ENCODE measurements around the gene MLH1.
"Not testable (repeated sequence)": the region's sequence is repeated elsewhere in the genome, so short reads cannot be mapped to it uniquely, and the experiment has no call there.

MLH1 gene

DNA sequence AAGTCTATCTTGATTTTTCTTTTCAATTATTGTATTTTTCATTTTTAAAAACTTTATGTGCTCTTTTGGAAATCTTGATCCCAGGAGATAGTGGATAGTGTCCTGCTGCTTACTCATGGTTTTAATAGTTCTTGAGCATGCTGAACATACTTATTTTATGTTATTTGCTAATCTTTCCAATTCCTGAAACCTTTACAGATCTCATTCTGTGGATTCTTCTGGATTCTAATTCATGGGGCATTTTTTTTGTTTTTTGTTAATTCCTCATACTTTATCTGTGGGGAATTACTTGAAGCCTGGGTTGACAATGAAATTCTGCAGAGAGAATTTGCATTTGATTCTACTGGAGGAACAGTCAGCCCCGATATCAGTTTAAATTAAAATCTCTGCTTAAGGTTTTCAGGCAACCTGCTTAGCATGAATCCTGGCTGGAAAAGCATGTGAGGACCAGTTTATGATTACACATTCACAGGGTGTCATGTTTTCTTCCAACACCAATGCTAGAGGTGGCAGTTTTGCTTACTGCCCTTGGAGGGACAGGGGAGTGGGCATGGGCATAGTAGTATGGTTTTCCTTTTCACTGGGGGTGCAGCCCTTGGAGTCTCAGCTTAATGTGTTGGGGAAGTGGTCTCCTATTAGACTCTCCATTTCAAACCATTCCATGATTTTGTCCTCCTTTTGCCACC lies 46.0 kb downstream of the MLH1 start:
- H3K27ac ChIP-seq (ENCODE audit: low read depth, low read length) = no peak overlapping the region
- H3K36me3 ChIP-seq (ENCODE audit: control insufficient read depth, insufficient read depth, low read length) = peaks cover 80% of the 10 kb centered on the region
- no peaks in the 10 kb centered on the region for H3K4me1 ChIP-seq (ENCODE audit: control insufficient read depth, insufficient read depth, low read length)
- H3K4me3 ChIP-seq (ENCODE audit: low read depth, low read length) = no peak overlapping the region
- H3K27me3 ChIP-seq (ENCODE audit: control insufficient read depth, insufficient read depth, low read length) = no peaks in the 10 kb centered on the region
- H3K9me3 ChIP-seq (ENCODE audit: control insufficient read depth, insufficient read depth, low read length) = no peaks in the 10 kb centered on the region
- no peak overlapping the region for H3K9ac ChIP-seq (ENCODE audit: low read depth, low read length)

- H3K9me3 ChIP-seq (ENCODE audit: control insufficient read depth, insufficient read depth, low read length) = no peaks in the 10 kb centered on the region
- H3K27ac ChIP-seq (ENCODE audit: low read depth, low read length) = no peak overlapping the region
- no peak overlapping the region for H3K4me3 ChIP-seq (ENCODE audit: low read depth, low read length)
- H3K4me1 ChIP-seq (ENCODE audit: control insufficient read depth, insufficient read depth, low read length) = no peaks in the 10 kb centered on the region
- H3K9ac ChIP-seq (ENCODE audit: low read depth, low read length) = no peak overlapping the region
- no peaks in the 10 kb centered on the region for H3K27me3 ChIP-seq (ENCODE audit: control insufficient read depth, insufficient read depth, low read length)
- H3K36me3 ChIP-seq (ENCODE audit: control insufficient read depth, insufficient read depth, low read length) = peaks cover 76% of the 10 kb centered on the region
These were observed 46.9 kb downstream of the MLH1 start for GRCh38 chr3:37040231-37040630.

- Histone ChIP-seq H3K9me3 (ENCODE audit: control insufficient read depth, insufficient read depth, low read length) (no peaks in the 10 kb centered on the region), H3K27ac (ENCODE audit: low read depth, low read length) (no peak overlapping the region), H3K4me1 (ENCODE audit: control insufficient read depth, insufficient read depth, low read length) (no peaks in the 10 kb centered on the region), H3K4me3 (ENCODE audit: low read depth, low read length) (no peak overlapping the region), H3K9ac (ENCODE audit: low read depth, low read length) (no peak overlapping the region), H3K36me3 (ENCODE audit: control insufficient read depth, insufficient read depth, low read length) (peaks cover 68% of the 10 kb centered on the region), H3K27me3 (ENCODE audit: control insufficient read depth, insufficient read depth, low read length) (no peaks in the 10 kb centered on the region)
These were observed 48.4 kb downstream of the MLH1 start for GRCh38 chr3:37041546-37042195.

GRCh38 chr3:37042712-37043111 lies 49.4 kb downstream of the MLH1 start:
- H3K27me3 ChIP-seq (ENCODE audit: control insufficient read depth, insufficient read depth, low read length); H3K4me3 ChIP-seq (ENCODE audit: low read depth, low read length); H3K9ac ChIP-seq (ENCODE audit: low read depth, low read length); H3K27ac ChIP-seq (ENCODE audit: low read depth, low read length); H3K9me3 ChIP-seq (ENCODE audit: control insufficient read depth, insufficient read depth, low read length); H3K4me1 ChIP-seq (ENCODE audit: control insufficient read depth, insufficient read depth, low read length): not testable (repeated sequence)
- peaks cover 71% of the 10 kb centered on the region for H3K36me3 ChIP-seq (ENCODE audit: control insufficient read depth, insufficient read depth, low read length)

- Histone ChIP-seq H3K9ac (ENCODE audit: low read depth, low read length) (no peak overlapping the region), H3K4me1 (ENCODE audit: control insufficient read depth, insufficient read depth, low read length) (no peaks in the 10 kb centered on the region), H3K27me3 (ENCODE audit: control insufficient read depth, insufficient read depth, low read length) (no peaks in the 10 kb centered on the region), H3K27ac (ENCODE audit: low read depth, low read length) (no peak overlapping the region), H3K4me3 (ENCODE audit: low read depth, low read length) (no peak overlapping the region), H3K9me3 (ENCODE audit: control insufficient read depth, insufficient read depth, low read length) (no peaks in the 10 kb centered on the region), H3K36me3 (ENCODE audit: control insufficient read depth, insufficient read depth, low read length) (peaks cover 81% of the 10 kb centered on the region)
These were observed 57.0 kb downstream of the MLH1 start for GRCh38 chr3:37050282-37050681.

GRCh38 chr3:37052860-37053259 lies 59.5 kb downstream of the MLH1 start:
- Histone ChIP-seq H3K9me3 (ENCODE audit: control insufficient read depth, insufficient read depth, low read length) (no peaks in the 10 kb centered on the region), H3K27me3 (ENCODE audit: control insufficient read depth, insufficient read depth, low read length) (no peaks in the 10 kb centered on the region), H3K4me1 (ENCODE audit: control insufficient read depth, insufficient read depth, low read length) (no peaks in the 10 kb centered on the region), H3K36me3 (ENCODE audit: control insufficient read depth, insufficient read depth, low read length) (peaks cover 81% of the 10 kb centered on the region), H3K9ac (ENCODE audit: low read depth, low read length) (no peak overlapping the region), H3K27ac (ENCODE audit: low read depth, low read length) (no peak overlapping the region), H3K4me3 (ENCODE audit: low read depth, low read length) (no peak overlapping the region)

DNA sequence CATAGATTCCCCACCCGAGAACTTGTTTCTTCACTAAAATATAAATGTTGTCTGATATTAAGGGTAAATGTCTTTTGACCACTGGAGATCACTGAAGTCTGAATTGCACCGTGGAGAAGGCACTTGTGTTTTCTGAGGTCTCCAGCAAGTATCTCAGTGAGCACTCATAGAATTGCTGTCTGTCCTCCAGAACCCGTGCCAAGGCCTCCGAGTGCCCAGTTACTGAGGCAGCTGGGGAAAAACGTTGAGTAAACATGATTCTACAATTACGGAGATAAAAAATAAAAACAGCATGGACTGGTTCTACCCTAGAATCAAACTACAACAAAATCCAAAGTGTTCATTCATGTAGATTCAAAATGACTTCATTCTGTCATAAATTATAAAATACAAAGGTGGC lies 60.0 kb downstream of the MLH1 start:
- no peak overlapping the region for H3K27ac ChIP-seq (ENCODE audit: low read depth, low read length)
- no peak overlapping the region for H3K4me3 ChIP-seq (ENCODE audit: low read depth, low read length)
- no peak overlapping the region for H3K9ac ChIP-seq (ENCODE audit: low read depth, low read length)
- no peaks in the 10 kb centered on the region for H3K27me3 ChIP-seq (ENCODE audit: control insufficient read depth, insufficient read depth, low read length)
- H3K36me3 ChIP-seq (ENCODE audit: control insufficient read depth, insufficient read depth, low read length) = peaks cover 80% of the 10 kb centered on the region
- no peaks in the 10 kb centered on the region for H3K9me3 ChIP-seq (ENCODE audit: control insufficient read depth, insufficient read depth, low read length)
- no peaks in the 10 kb centered on the region for H3K4me1 ChIP-seq (ENCODE audit: control insufficient read depth, insufficient read depth, low read length)

GRCh38 chr3:37053753-37054152 lies 60.4 kb downstream of the MLH1 start:
- Histone ChIP-seq H3K27me3 (ENCODE audit: control insufficient read depth, insufficient read depth, low read length) (no peaks in the 10 kb centered on the region), H3K9me3 (ENCODE audit: control insufficient read depth, insufficient read depth, low read length) (no peaks in the 10 kb centered on the region), H3K4me3 (ENCODE audit: low read depth, low read length) (no peak overlapping the region), H3K9ac (ENCODE audit: low read depth, low read length) (no peak overlapping the region), H3K36me3 (ENCODE audit: control insufficient read depth, insufficient read depth, low read length) (peaks cover 79% of the 10 kb centered on the region), H3K4me1 (ENCODE audit: control insufficient read depth, insufficient read depth, low read length) (no peaks in the 10 kb centered on the region), H3K27ac (ENCODE audit: low read depth, low read length) (no peak overlapping the region)

DNA sequence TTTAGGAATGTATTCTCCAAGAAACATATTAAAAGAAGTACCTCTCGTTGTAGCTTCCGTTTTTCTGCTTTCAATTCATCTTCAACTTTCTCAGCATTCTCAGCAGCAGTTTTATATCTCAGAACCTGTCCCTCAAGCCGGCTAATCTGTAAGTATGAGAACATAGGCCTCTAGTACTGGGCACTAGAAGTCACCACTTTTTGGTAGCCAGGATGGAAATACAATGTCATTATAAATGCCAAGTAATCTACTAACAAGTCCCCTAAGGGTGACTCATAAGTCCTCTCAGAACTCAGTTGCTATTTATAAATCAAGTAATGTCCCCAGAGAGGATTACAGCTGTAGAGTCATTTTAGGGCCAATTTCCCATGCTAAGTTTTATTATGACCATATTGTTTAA lies 61.1 kb downstream of the MLH1 start:
- Histone ChIP-seq H3K4me1 (ENCODE audit: control insufficient read depth, insufficient read depth, low read length) (no peaks in the 10 kb centered on the region), H3K9me3 (ENCODE audit: control insufficient read depth, insufficient read depth, low read length) (no peaks in the 10 kb centered on the region), H3K27ac (ENCODE audit: low read depth, low read length) (no peak overlapping the region), H3K4me3 (ENCODE audit: low read depth, low read length) (no peak overlapping the region), H3K9ac (ENCODE audit: low read depth, low read length) (no peak overlapping the region), H3K27me3 (ENCODE audit: control insufficient read depth, insufficient read depth, low read length) (no peaks in the 10 kb centered on the region), H3K36me3 (ENCODE audit: control insufficient read depth, insufficient read depth, low read length) (peaks cover 75% of the 10 kb centered on the region)

GRCh38 chr3:37055077-37055476 lies 61.8 kb downstream of the MLH1 start:
- not testable (repeated sequence) for H3K4me3 ChIP-seq (ENCODE audit: low read depth, low read length); H3K9me3 ChIP-seq (ENCODE audit: control insufficient read depth, insufficient read depth, low read length); H3K4me1 ChIP-seq (ENCODE audit: control insufficient read depth, insufficient read depth, low read length); H3K27me3 ChIP-seq (ENCODE audit: control insufficient read depth, insufficient read depth, low read length); H3K9ac ChIP-seq (ENCODE audit: low read depth, low read length); H3K27ac ChIP-seq (ENCODE audit: low read depth, low read length)
- H3K36me3 ChIP-seq (ENCODE audit: control insufficient read depth, insufficient read depth, low read length) = peaks cover 68% of the 10 kb centered on the region

- Histone ChIP-seq H3K36me3 (ENCODE audit: control insufficient read depth, insufficient read depth, low read length) (peaks cover 59% of the 10 kb centered on the region), H3K9me3 (ENCODE audit: control insufficient read depth, insufficient read depth, low read length) (no peaks in the 10 kb centered on the region), H3K4me3 (ENCODE audit: low read depth, low read length) (no peak overlapping the region), H3K9ac (ENCODE audit: low read depth, low read length) (no peak overlapping the region), H3K27me3 (ENCODE audit: control insufficient read depth, insufficient read depth, low read length) (no peaks in the 10 kb centered on the region), H3K27ac (ENCODE audit: low read depth, low read length) (no peak overlapping the region), H3K4me1 (ENCODE audit: control insufficient read depth, insufficient read depth, low read length) (no peaks in the 10 kb centered on the region)
These were observed 63.5 kb downstream of the MLH1 start for GRCh38 chr3:37056826-37057225.
